Measurements from ENCODE around the gene ZFC3H1. TPM values are rescaled to one million over a fixed set of nuclear protein-coding genes. Genes with fewer than 3 reads are reported as not detected.

The ZFC3H1 gene
- total and polyA plus RNA-seq, 11 donors: 9.8 to 27.3 (median 17.4) TPM

GRCh38 chr12:71653137-71653536 is 10.5 kb downstream of the ZFC3H1 start:
- Histone ChIP-seq H3K27ac (no peak overlapping the region), H3K4me1 (peaks cover 0 to 37% (median 11%) of the 10 kb centered on the region in 12 donors), H3K27me3 (no peaks in the 10 kb centered on the region), H3K4me3 (no peak overlapping the region), H3K9me3 (peaks cover 0 to 10% (median 0%) of the 10 kb centered on the region in 12 donors), H3K36me3 (peaks cover 0 to 76% (median 62%) of the 10 kb centered on the region in 9 donors)
- no peak for ATAC-seq
- intact Hi-C loops (cut with DNase I): no loop called here
- no peak for TF ChIP-seq CTCF (IDR thresholded peaks at IDR 0.05)
- no peak for TF ChIP-seq POLR2A (IDR thresholded peaks at IDR 0.05)
- 94 to 99% (median 96%) methylated on average over 2 of the region's 2 CpGs for WGBS, 4 donors
- no peak for DNase-seq

GRCh38 chr12:71652656-71653055 is 11.0 kb downstream of the ZFC3H1 start:
- no peak overlapping the region for H3K4me3 ChIP-seq
- H3K27ac ChIP-seq: no peak overlapping the region
- 81 to 90% (median 86%) methylated on average over 1 of the region's 1 CpG for WGBS, 4 donors
- peaks cover 0 to 10% (median 0%) of the 10 kb centered on the region in 12 donors for H3K9me3 ChIP-seq
- H3K4me1 ChIP-seq: peaks cover 0 to 37% (median 11%) of the 10 kb centered on the region in 12 donors
- DNase-seq: no peak
- H3K36me3 ChIP-seq: peaks cover 0 to 76% (median 59%) of the 10 kb centered on the region in 9 donors
- intact Hi-C loops (cut with DNase I): no loop called here
- ATAC-seq: no peak
- no peak for TF ChIP-seq CTCF (IDR thresholded peaks at IDR 0.05)
- TF ChIP-seq POLR2A (IDR thresholded peaks at IDR 0.05): no peak
- H3K27me3 ChIP-seq: no peaks in the 10 kb centered on the region

- no peak overlapping the region for H3K27ac ChIP-seq
- H3K4me1 ChIP-seq: peaks cover 0 to 35% (median 6%) of the 10 kb centered on the region in 12 donors
- H3K4me3 ChIP-seq: no peak overlapping the region
- peaks cover 0 to 10% (median 0%) of the 10 kb centered on the region in 12 donors for H3K9me3 ChIP-seq
- no peak for TF ChIP-seq CTCF (IDR thresholded peaks at IDR 0.05)
- TF ChIP-seq POLR2A (IDR thresholded peaks at IDR 0.05): no peak
- intact Hi-C loops (cut with DNase I): no loop called here
- H3K36me3 ChIP-seq: peaks cover 0 to 78% (median 67%) of the 10 kb centered on the region in 9 donors
- whole genome bisulfite sequencing, 4 donors: 88 to 93% (median 90%) methylated on average over 2 of the region's 2 CpGs
- ATAC-seq (no peak), DNase-seq (no peak)
- H3K27me3 ChIP-seq: no peaks in the 10 kb centered on the region
These were observed 14.2 kb downstream of the ZFC3H1 start for GRCh38 chr12:71649401-71649800.

GRCh38 chr12:71648537-71648936 is 15.1 kb downstream of the ZFC3H1 start:
- peaks cover 0 to 31% (median 6%) of the 10 kb centered on the region in 12 donors for H3K4me1 ChIP-seq
- no peak for TF ChIP-seq POLR2A (IDR thresholded peaks at IDR 0.05)
- TF ChIP-seq CTCF (IDR thresholded peaks at IDR 0.05): no peak
- peaks cover 0 to 7% (median 0%) of the 10 kb centered on the region in 12 donors for H3K9me3 ChIP-seq
- H3K27ac ChIP-seq: no peak overlapping the region
- ATAC-seq (no peak), DNase-seq (no peak)
- WGBS, 4 donors: 88 to 96% (median 94%) methylated on average over 4 of the region's 4 CpGs
- intact Hi-C loops (cut with DNase I): no loop called here
- H3K36me3 ChIP-seq: peaks cover 0 to 79% (median 67%) of the 10 kb centered on the region in 9 donors
- no peaks in the 10 kb centered on the region for H3K27me3 ChIP-seq
- H3K4me3 ChIP-seq: no peak overlapping the region
